ENCODE data around the gene GSE1. TPM values are rescaled to one million over a fixed set of nuclear protein-coding genes. Genes with fewer than 3 reads are reported as not detected.

Gene GSE1
- polyA plus RNA-seq, 4 donors, result 57.6 to 77.4 (median 63.3) TPM

DNA sequence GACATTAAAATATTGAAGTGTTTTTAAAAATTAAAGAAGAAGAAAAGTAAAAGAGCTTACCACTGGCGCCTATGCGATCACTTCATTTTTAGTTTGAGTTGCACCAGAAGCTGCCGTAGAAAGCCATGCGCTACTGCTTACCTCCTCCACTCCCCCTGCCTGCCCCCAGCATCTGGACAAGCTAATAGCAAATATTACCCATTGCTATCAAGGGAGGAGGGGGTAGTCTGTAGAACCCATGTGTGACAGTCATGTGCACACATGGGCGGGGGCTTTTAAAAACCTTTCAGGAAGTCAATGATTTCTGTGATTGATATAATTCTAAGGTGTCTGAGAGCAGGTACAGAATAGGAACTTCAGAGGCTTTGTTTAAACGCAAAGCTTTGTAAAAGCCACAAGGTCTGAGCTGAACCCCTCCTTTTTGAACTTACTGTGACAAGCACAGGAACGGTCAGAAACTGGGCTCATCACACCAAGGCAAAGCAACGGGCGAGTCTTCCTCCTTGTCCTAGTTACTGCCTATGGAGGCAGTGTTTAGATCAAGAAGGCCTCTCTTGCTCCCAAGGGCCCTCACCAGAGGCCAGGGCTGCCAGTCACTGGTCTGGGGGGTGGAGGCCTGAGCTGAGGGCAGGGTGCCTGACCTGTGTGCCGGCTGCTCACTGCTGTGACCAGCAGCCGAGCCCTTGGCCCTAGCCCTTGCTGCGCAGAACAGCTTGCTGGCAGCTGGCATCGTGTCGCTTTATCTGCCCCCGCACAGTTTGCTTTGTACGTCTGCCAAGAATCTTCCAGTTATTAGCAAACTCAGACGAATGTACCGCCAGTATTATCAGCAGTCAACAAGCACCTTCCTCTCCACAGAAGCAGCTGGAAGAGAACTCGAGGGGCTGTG lies 60.7 kb downstream of the GSE1 start:
- no peak for DNase-seq (ENCODE audit: low read depth in 4 of 4, low spot score in 3 of 4)

DNA sequence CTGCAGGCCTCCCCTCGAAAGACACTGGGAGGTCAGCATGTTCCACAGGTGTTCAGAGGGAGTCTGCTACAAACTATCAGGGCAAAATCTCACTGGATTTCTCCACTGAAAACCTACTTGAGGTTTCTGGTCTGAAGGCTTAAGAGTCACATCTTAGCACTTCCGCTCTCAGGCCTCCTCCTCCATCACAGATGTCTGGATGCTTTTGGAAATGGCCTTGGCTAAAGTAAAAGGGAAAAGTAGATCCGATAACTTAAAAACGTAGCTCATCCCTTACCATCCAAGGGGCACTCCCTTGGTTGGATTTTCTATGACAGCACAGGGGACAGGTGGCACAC lies 61.3 kb downstream of the GSE1 start:
- DNase-seq (ENCODE audit: low read depth in 4 of 4, low spot score in 3 of 4), result no peak

DNA sequence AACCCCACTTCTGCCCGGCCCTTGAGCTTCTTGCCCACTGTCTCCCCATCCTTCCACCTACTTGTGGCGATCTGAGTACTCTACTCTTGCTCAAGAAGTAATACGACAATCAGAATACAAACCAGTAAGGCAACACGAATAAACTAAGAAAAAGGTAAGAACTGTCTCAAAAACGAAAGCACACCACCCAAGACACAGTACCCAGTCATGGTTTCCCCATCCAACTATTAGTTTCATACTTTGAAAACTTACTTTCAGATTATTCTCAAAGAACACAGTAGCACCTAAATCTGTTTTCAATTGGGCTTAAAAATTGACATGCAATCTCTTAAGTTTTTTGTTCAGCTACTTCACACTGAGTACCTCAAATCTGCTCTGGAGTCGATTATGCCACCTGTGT lies 61.7 kb downstream of the GSE1 start:
- no peak for DNase-seq (ENCODE audit: low read depth in 4 of 4, low spot score in 3 of 4)

DNA sequence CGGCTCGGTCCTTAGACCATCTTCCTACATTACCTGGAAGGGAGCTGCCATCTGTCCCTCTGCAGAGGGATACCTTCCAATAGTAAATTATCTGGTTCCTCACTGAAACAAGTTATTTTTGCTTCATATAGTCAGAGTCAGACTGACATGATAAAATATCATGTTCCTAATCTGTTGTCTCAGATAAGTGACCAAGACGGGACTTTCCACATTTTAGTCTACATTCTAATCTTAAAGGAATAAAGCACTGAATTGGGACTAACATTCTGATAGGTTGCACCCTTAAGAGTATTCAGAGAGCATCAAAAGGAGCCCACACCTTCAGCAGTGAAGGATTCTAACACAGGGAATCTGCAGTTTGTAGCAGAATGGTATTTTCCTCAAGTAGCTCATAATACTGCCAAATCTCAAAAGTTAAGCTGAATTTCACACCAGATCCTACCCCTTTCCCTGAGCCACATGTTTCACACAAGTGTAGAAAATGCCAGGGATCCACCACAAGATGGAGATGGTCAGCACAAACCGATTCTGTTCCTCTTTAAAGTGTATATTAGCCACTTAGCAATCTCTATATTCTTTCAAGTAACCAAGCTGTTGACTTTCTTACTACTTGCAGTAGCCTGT lies 62.2 kb downstream of the GSE1 start:
- DNase-seq (ENCODE audit: low read depth in 4 of 4, low spot score in 3 of 4), result no peak

DNA sequence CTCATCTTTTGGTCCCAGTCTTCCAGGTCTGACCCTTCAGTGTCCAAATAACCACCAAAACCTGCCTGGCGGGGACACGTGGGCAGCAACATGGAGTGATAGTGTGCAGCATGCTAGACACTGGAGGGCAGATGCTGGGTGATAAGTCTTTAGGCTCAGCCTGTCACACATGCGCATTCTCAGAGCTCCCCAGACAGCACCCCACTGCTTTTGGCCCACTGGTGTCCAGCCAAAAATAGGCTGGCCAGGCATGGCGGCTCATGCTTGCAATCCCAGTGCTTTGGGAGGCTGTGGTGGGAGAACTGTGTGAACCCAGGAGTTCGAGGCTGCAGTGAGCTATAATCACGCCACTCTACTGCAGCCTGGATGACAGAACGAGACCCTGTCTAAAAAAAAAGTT lies 63.3 kb downstream of the GSE1 start:
- no peak for DNase-seq (ENCODE audit: low read depth in 4 of 4, low spot score in 3 of 4)

DNA sequence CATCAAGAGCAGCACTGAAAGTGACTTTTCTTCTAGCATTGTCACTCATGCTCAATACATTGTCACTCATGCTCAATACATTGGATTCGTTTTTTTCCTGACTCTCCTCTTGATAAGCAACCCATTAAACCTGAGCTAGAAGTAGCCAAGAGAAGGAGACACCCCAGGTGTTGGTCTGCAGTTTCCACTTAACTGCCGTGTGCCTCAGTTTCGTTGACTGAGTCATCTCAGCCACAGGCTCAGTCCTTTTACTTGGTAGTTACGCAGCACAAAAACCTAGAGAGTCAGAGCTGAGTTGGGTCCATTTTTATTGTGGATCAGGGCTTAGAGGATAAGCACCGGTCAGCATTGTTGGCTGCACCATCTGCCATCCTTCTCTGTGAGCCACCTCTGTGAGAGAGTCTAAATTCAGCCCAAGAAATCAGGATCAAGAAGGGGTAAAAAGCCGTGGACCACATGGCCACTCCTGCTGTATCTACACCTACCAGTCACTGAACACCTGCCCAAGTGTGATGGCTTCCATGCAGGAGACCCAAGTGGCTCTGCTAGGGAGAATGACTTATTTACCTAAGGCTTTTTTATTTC lies 64.4 kb downstream of the GSE1 start:
- no peak for DNase-seq (ENCODE audit: low read depth in 4 of 4, low spot score in 3 of 4)

DNA sequence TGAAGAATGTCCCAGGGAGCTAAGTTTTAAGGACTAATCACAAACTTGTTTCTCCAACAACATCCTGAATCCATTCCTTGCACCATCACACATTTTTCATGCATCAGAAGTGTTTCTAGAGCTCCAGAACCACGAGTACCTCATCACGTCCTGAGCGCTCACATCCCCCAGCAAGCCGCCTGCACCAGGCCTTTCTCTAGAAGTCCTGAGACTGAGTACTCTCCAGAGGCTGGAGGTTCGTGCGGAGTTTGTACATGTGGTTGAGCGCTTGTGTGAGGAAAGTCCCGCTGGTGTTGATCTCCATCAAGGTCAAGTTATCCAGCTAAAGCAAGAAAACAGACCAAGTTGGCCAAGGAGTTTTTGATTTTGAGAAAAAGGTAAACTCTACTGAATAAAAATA lies 64.9 kb downstream of the GSE1 start:
- no peak for DNase-seq (ENCODE audit: low read depth in 4 of 4, low spot score in 3 of 4)

DNA sequence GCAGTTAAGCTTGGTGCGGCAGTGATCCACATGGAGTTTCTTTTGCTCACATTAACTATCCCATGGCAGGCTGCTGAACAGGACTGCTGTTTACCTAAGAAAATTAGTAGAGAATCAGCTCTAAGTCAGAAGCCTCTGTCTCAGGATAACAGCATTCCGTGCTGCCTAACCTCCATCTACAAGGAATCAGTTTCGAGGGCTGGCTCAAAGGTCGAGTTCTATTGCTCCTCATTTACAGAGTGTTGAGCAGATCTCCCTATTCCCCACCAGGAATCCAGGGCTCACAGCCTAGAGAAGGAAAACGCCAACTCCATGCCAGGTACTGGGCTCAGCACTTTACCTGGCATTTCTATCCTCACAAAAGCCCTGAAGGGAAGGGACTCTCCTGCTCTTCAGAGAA lies 65.7 kb downstream of the GSE1 start:
- DNase-seq (ENCODE audit: low read depth in 4 of 4, low spot score in 3 of 4), result no peak

DNA sequence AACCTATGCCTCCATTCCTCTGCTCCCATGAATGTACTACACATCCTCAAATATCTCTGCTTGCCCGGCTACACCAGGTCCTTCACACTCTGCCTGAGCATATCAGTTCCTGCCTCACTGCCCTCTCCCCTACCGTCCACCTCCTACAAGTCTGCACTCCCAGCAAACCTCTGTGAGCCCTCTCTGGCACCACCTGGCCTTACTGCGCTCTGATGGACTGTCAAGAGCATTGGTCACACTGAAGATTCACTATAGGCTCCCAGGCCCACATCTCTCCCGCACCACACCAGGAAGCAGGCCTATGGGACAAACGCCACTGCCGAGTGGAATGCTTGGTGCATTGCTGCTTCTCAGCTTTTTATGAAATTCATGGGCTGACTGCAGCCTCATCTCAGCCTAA lies 66.7 kb downstream of the GSE1 start:
- DNase-seq (ENCODE audit: low read depth in 4 of 4, low spot score in 3 of 4), result no peak

DNA sequence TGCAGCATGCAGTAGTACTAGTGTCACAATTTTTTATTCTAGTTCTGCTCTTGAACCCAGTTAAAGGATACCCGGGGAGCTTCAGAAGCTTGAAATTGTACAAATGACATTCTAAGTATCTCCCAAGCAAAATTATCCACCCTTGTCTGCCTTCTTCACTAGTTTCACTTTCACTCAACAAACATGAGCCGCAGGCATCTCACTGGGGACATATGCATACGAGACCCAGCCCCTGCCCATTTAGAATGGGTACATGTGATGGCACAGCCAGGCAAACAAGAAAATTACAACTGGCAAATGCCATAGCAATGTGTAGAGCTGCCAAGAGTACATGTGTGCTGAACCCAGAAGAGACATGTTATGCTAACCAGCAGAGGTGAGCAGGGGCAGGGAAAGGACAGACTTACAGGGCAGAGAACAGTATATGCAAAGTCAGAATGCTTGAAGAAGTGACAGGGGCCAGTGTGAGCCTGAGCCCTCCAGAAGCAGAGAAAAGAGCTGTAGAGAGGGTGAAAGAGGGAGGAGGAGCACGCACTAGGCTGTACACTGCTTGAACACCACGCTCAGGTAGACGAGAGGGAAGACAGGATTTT lies 67.3 kb downstream of the GSE1 start:
- no peak for DNase-seq (ENCODE audit: low read depth in 4 of 4, low spot score in 3 of 4)

DNA sequence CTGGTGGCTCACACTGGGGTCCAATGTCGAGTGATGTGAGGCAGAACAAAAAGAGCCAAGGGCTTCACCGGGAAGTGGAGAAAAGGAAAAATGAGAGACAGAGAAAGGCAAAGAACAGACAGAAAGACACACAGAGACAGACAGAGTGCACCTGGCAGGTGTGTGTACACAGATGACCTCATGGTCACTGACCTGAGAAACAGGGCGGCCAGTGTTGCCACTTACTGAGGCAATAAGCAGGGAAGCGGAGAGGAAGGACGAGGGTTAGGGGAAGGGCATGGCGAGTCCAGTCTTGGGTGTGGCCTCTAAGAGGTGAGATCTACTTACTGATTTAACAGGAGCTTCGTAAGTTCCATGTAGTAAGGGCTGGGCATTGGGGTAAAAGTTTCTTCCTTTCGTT lies 68.1 kb downstream of the GSE1 start:
- DNase-seq (ENCODE audit: low read depth in 4 of 4, low spot score in 3 of 4), result no peak

DNA sequence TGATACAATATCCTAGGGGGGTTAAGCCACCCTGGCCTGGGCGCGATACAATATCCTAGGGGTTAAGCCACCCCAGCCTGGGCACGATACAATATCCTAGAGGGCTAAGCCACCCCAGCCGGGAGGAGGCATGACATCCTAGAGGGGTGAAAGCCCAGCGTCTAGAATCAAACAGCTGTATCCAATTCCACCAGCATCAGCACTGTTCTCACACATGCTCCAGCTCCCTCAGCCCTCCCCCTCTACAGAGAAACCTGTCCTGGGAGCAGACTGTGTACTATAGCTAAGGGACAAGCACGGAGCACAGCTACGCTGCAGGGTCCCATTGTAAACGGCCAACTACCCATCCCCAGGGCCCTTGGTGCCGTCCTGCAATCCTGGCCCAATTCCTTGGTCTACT lies 69.4 kb downstream of the GSE1 start:
- DNase-seq (ENCODE audit: low read depth in 4 of 4, low spot score in 3 of 4), result no peak

DNA sequence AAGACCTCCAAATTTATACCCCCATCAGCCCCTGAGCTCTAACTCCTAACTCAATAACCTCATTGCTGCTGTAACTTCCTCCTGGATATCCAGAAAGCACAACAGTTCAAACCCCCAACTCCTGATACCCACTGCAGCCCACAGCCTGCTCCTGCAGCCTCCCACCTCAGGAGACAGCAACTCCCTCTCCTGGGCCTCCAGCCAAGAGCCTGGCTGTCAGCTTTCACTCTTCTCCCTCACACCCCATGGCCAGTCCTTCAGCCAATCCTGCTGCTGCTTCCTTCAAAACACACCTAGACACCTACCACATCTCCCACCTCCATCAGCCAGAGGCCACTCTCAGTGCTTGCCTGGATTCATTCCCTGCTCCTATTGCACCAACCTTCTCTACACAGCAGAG lies 70.2 kb downstream of the GSE1 start:
- no peak for DNase-seq (ENCODE audit: low read depth in 4 of 4, low spot score in 3 of 4)

DNA sequence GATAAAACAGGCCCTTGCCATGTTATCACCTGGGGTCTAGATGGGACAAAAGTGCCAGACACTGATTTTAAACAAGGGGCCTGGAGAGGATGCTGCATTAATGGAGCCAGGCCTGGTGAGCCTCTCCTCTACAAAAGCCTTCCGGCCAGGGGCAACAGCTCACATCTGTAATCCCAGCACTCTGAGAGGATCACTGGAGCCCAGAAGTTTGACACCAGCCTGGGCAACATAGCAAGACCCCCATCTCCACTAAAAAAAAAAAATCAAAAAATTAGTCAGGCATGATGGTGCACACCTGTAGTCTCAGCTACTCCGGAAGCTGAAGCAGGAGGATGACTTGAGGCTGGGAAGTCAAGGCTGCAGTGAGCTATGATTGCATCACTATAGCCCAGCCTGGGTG lies 72.1 kb downstream of the GSE1 start:
- DNase-seq (ENCODE audit: low read depth in 4 of 4, low spot score in 3 of 4), result no peak

DNA sequence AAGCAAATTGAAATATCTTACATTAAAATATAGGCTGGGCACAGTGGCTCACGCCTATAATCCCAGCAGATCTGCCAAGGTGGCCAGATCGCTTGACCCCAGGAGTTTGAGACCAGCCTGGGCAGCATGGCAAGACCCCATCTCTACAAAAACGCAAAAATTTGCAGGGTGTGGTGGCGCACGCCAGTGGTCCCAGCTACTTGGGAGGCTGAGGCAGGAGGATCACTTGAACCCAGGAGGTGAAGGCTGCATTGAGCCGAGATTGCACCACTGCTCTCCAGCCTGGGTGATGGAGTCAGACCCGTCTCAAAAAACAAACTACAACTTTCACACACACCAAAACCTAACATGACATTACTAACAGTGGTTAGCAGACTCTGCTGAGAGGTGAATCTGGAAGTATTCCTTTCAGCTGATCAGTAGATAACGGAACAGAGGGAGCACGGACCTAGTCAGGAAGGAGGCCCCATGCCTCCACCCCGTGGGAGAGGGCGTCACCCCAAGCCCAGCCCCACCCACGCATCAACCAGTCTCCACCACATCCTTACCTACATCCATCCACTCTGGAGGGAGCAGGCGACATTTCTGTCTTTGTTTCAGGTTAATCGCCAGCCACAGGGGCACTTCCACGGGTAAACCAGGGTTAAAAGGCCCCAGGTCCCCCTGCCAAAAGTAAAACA lies 73.9 kb downstream of the GSE1 start:
- no peak for DNase-seq (ENCODE audit: low read depth in 4 of 4, low spot score in 3 of 4)

DNA sequence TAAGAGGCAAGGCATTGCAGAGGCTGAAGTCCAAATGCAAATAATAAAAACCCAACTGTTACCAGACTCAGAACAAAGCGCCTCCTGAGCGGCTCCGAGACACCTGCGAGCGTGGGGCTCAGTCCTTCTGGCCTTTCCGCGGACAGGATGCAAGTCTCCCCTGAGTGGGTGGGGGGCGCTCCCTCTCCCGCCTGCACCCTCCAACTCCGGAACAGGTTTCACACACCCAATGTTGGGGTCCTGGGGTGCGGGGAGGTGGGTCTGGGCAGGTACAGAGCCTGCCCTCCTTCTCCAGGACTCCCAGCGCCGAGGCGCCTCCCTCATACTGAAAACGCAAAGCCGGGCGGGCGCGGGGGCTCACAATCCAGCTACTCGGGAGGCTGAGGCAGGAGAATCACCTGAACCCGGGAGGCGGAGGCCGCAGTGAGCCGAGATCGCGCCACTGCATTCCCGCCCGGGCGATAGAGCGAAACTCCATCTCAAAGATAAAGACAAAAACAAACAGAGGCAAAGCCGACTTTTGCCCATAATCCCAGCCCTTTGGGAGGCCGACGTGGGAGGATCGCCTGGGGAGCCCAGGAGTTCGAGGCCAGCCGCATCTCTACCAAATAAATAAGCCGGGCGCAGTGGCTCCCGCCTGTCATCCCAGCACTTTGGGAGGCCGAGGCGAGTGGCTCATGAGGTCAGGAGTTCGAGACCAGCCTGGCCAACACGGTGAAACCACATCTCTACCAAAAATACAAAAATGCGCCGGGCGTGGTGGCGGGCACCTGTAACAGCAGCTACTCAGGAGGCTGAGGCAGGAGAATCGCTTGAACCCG lies 74.7 kb downstream of the GSE1 start:
- DNase-seq (ENCODE audit: low read depth in 4 of 4, low spot score in 3 of 4), result no peak

DNA sequence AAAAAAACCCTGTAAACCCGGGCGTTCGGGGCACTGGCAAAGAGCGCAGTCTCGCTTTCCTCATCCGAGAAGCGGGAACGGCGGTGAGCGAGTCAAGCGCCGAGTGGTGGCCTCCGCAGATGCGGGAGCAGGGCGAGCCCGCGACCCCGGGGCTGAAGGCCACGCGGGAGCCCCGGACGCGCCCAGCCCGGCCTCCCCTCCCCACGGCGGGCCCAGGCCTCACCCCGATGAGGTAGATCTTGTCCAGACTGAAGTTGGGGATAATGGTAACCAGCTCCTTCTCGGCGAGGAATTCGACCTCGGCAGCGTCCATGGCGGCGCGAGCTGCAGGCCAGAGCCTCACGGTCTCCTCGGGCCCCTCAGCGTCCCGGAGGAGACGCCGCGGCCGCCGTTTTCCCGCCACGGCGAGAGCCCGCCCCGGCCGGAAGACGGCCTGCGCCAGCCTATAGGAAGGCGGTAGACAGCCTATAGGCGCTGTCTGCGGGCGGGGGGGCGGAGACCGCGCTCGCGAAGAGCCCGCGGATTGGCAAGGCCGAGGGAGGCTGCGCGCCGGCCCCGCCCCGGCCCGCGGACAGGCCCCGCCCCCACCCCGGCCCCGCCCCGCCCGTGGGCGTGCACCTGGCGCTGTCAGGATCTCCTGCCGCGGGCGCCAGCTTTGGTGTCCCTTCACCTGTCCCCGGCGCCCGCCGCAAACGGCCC lies 75.6 kb downstream of the GSE1 start, which contains the start of gene GINS2:
GINS2 (minus strand) TSS at position 369 of the 699 bp plus-strand sequence; CDS start at position 313, 56 bp downstream.
- peak; percentile 58 to 78 (median 70) for DNase-seq (ENCODE audit: low read depth in 4 of 4, low spot score in 3 of 4)

DNA sequence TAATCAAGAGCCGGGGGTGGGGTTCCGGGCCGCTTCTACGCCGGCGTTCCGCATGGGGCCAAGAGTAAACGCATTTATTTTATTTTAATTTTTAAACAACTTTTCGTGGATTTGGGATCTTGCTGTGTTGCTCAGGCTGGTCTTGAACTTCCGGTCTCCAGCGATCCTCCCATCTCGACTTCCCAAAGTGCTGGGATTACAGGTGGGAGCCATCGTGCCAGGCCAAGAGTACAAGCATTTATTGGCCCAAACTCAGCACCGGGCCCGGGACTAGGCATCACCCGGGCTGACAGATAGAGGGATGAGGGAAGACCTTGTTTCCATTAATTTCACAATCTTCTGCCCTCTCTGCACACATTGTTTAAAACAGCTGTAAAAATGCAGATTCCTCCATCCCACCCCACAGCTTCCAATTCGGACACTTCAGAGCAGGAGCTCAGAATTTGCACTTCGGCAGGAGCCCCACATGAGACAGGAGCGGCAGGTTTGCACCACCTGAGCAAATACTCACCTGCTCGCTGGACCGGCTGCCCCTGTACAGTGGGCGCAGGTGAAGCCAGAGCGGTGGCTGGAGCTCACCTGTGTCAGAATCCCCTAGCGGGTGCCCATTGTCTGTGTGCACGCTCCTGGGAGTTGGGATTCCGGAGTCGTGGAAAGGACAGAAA lies 76.3 kb downstream of the GSE1 start:
- DNase-seq (ENCODE audit: low read depth in 4 of 4, low spot score in 3 of 4), result no peak

DNA sequence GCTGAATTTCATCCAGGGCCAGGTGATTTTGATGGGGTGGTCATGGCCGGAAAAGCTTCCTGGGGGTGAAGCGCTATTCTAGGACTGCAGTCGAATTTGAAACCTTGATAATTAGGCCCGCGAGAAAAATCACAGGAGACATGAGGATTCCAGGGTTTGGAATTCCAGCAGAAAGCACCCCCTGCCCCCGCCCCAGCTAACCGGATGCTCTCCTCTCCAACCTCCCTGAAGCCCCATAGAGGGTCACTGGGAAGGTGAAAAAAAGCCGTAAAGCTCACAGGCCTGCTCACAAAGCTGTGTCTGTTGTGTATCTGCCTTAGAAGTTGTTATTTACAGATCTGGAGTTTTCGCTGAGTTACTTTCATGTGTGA lies 76.8 kb downstream of the GSE1 start:
- no peak for DNase-seq (ENCODE audit: low read depth in 4 of 4, low spot score in 3 of 4)
